NCI-H2029 (cell line): ENCODE results near the gene RAB4A.

Experiments
- DNase-seq: peaks from one replicate; lab custom pipeline; 2025; lab: John Stamatoyannopoulos, UW

RAB4A gene

GRCh38 chr1:229339520-229339919, 68.6 kb downstream of the RAB4A start:
- DNase-seq: no peak

GRCh38 chr1:229340496-229340895, 69.6 kb downstream of the RAB4A start:
- DNase-seq: no peak

- DNase-seq: peak; percentile 39
Observed at GRCh38 chr1:229341774-229342655, 71.1 kb downstream of the RAB4A start.

GRCh38 chr1:229342656-229343569, 72.0 kb downstream of the RAB4A start, which contains the start of gene CCSAP:
TSS of gene CCSAP (minus strand) at chr1:229343047. CDS start at chr1:229342465, 582 bp downstream.
- no peak for DNase-seq

GRCh38 chr1:229344139-229344538, 73.2 kb downstream of the RAB4A start:
- DNase-seq: no peak

GRCh38 chr1:229344937-229345684, 74.2 kb downstream of the RAB4A start:
- DNase-seq: no peak

GRCh38 chr1:229347528-229347927, 76.6 kb downstream of the RAB4A start:
- no peak for DNase-seq

GRCh38 chr1:229349463-229350385, 78.8 kb downstream of the RAB4A start:
- DNase-seq: no peak

GRCh38 chr1:229352975-229353374, 82.1 kb downstream of the RAB4A start:
- DNase-seq: no peak

GRCh38 chr1:229354226-229354625, 83.3 kb downstream of the RAB4A start:
- DNase-seq: no peak
